ENCODE results near the gene FGF1. TPM values are rescaled to one million over a fixed set of nuclear protein-coding genes. Genes with fewer than 3 reads are reported as not detected.

Gene FGF1
- total and polyA plus RNA-seq, 8 donors, result 0.73 to 3.5 (median 1.0) TPM; not detected in 3

GRCh38 chr5:142700566-142700965 lies 14.7 kb upstream of the FGF1 start:
- H3K4me1 ChIP-seq, result peaks cover 0 to 24% (median 14%) of the 10 kb centered on the region in 4 donors
- no peak for TF ChIP-seq POLR2AphosphoS5 (IDR thresholded peaks at IDR 0.05)
- no peak for TF ChIP-seq POLR2A (IDR thresholded peaks at IDR 0.05)
- TF ChIP-seq EP300 (IDR thresholded peaks at IDR 0.05), result no peak
- TF ChIP-seq CTCF (IDR thresholded peaks at IDR 0.05), result no peak
- no peak overlapping the region for H3K27ac ChIP-seq
- 83 to 96% (median 93%) methylated on average over 7 of the region's 7 CpGs for WGBS, 5 donors
- H3K27me3 ChIP-seq, result no peaks in the 10 kb centered on the region
- H3K9me3 ChIP-seq, result no peaks in the 10 kb centered on the region
- intact Hi-C loops (cut with DNase I; ENCODE audit: low total_unique reads), result no loop called here
- no peaks in the 10 kb centered on the region for H3K36me3 ChIP-seq
- no peak for DNase-seq
- no peak overlapping the region for H3K4me3 ChIP-seq

GRCh38 chr5:142699184-142699720 lies 13.4 kb upstream of the FGF1 start:
- intact Hi-C loops (cut with DNase I; ENCODE audit: low total_unique reads), result loop anchor here (5.0 kb wide), 1 partner anchor 42 kb away; no protein-coding TSS in a partner anchor
- H3K9me3 ChIP-seq, result no peaks in the 10 kb centered on the region
- no peaks in the 10 kb centered on the region for H3K36me3 ChIP-seq
- WGBS, 5 donors, result 0 to 5% (median 1%) methylated on average over 3 of the region's 3 CpGs
- no peak for TF ChIP-seq EP300 (IDR thresholded peaks at IDR 0.05)
- no peak for TF ChIP-seq POLR2A (IDR thresholded peaks at IDR 0.05)
- TF ChIP-seq CTCF (IDR thresholded peaks at IDR 0.05), result peak in 5 of 7 experiments; percentile 87 to 96 (median 94)
- TF ChIP-seq POLR2AphosphoS5 (IDR thresholded peaks at IDR 0.05), result peak in 1 of 3 donors; percentile 54
- H3K4me1 ChIP-seq, result peaks cover 0 to 24% (median 14%) of the 10 kb centered on the region in 4 donors
- no peak overlapping the region for H3K4me3 ChIP-seq
- H3K27me3 ChIP-seq, result no peaks in the 10 kb centered on the region
- H3K27ac ChIP-seq, result peak overlapping the region in 2 of 5 donors; percentile 59 to 76
- DNase-seq, result peak; percentile 89 to 95

- Histone ChIP-seq H3K36me3 (no peaks in the 10 kb centered on the region), H3K4me1 (peaks cover 0 to 24% (median 14%) of the 10 kb centered on the region in 4 donors), H3K27me3 (no peaks in the 10 kb centered on the region), H3K4me3 (no peak overlapping the region), H3K27ac (peak overlapping the region in 4 of 5 donors; percentile 6 to 76 (median 61)), H3K9me3 (no peaks in the 10 kb centered on the region)
- intact Hi-C loops (cut with DNase I; ENCODE audit: low total_unique reads), result loop anchor here (5.0 kb wide), 1 partner anchor 41 kb away; no protein-coding TSS in a partner anchor
- peak in 1 of 2 donors; percentile 33 for DNase-seq
- WGBS, 5 donors, result 52 to 63% (median 56%) methylated on average over 9 of the region's 9 CpGs
- TF ChIP-seq EP300 (IDR thresholded peaks at IDR 0.05), result no peak
- TF ChIP-seq POLR2A (IDR thresholded peaks at IDR 0.05), result no peak
- no peak for TF ChIP-seq CTCF (IDR thresholded peaks at IDR 0.05)
- TF ChIP-seq POLR2AphosphoS5 (IDR thresholded peaks at IDR 0.05), result no peak
Observed at GRCh38 chr5:142698447-142699183, 12.7 kb upstream of the FGF1 start.

GRCh38 chr5:142697356-142698255 lies 11.7 kb upstream of the FGF1 start:
- 48 to 63% (median 60%) methylated on average over 8 of the region's 8 CpGs for WGBS, 5 donors
- intact Hi-C loops (cut with DNase I; ENCODE audit: low total_unique reads), result loop anchor here (5.0 kb wide), 1 partner anchor 40 kb away; no protein-coding TSS in a partner anchor
- no peak for TF ChIP-seq POLR2A (IDR thresholded peaks at IDR 0.05)
- no peak for TF ChIP-seq POLR2AphosphoS5 (IDR thresholded peaks at IDR 0.05)
- peaks cover 0 to 24% (median 14%) of the 10 kb centered on the region in 4 donors for H3K4me1 ChIP-seq
- H3K9me3 ChIP-seq, result no peaks in the 10 kb centered on the region
- H3K27me3 ChIP-seq, result no peaks in the 10 kb centered on the region
- peak overlapping the region in 4 of 5 donors; percentile 28 to 76 (median 61) for H3K27ac ChIP-seq
- H3K36me3 ChIP-seq, result no peaks in the 10 kb centered on the region
- DNase-seq, result peak in 1 of 2 donors; percentile 65
- no peak overlapping the region for H3K4me3 ChIP-seq

All from stomach (tissue), 9 donors.